ENCODE results near the gene JPT1. TPM values are rescaled to one million over a fixed set of nuclear protein-coding genes. Genes with fewer than 3 reads are reported as not detected.
A peak's percentile ranks its signal among the peaks of the same experiment; 100 is the strongest.

The JPT1 gene
- total RNA-seq, 1 experiment from 2014 or later, result 210 TPM

DNA sequence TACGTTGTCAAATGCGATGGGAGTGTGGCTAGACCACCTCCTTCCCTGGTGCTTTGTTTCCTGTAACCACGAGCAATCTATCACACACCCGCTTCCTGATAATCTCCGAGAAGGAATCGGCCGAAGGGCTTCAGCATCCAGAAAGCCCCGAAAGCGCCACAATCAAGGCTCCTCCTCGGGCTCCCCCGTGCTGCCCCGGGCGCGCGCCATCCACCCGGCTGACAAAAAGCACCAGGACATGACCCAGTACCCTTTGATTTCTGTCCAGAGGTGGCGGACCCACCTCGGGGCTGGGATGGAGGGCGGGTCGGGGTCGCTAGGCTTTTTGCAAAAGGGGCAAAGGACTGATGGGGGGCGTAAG, 45.3 kb downstream of the JPT1 start:
- H3K4me1 ChIP-seq, result peaks cover 5% of the 10 kb centered on the region
- H3K9me3 ChIP-seq, result no peaks in the 10 kb centered on the region
- no peaks in the 10 kb centered on the region for H3K9me3 Mint-ChIP-seq (ENCODE audit: unreplicated experiment)
- peak overlapping the region; percentile 66 for H3K4me3 ChIP-seq (ENCODE audit: low read depth, low read length)
- H3K27me3 Mint-ChIP-seq (ENCODE audit: insufficient read depth, unreplicated experiment), result no peaks in the 10 kb centered on the region
- TF ChIP-seq, protein P1, sequence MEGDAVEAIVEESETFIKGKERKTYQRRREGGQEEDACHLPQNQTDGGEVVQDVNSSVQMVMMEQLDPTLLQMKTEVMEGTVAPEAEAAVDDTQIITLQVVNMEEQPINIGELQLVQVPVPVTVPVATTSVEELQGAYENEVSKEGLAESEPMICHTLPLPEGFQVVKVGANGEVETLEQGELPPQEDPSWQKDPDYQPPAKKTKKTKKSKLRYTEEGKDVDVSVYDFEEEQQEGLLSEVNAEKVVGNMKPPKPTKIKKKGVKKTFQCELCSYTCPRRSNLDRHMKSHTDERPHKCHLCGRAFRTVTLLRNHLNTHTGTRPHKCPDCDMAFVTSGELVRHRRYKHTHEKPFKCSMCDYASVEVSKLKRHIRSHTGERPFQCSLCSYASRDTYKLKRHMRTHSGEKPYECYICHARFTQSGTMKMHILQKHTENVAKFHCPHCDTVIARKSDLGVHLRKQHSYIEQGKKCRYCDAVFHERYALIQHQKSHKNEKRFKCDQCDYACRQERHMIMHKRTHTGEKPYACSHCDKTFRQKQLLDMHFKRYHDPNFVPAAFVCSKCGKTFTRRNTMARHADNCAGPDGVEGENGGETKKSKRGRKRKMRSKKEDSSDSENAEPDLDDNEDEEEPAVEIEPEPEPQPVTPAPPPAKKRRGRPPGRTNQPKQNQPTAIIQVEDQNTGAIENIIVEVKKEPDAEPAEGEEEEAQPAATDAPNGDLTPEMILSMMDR (IDR thresholded peaks at IDR 0.05; ENCODE audit: insufficient read depth in 1 of 2, low read depth in 1 of 2, low read length in 1 of 2, severe bottlenecking in 1 of 2, unreplicated experiment in 1 of 2), result no peak
- H3K27ac Mint-ChIP-seq (ENCODE audit: unreplicated experiment), result no peak overlapping the region
- CTCF ChIA-PET, result interaction anchor here (0.6 to 2.2 kb wide), 4 partner anchors 33 to 131 kb away, joined by 3 to 17 read pairs (median 4); no protein-coding TSS in a partner anchor
- H3K4me3 Mint-ChIP-seq (ENCODE audit: unreplicated experiment), result peak overlapping the region; percentile 86
- intact Hi-C loops (cut with micrococcal nuclease; ENCODE audit: unreplicated experiment), result loop anchor here (2.0 to 5.0 kb wide), 2 partner anchors 16 to 42 kb away; no protein-coding TSS in a partner anchor
- DNase-seq, result no peak
- no peaks in the 10 kb centered on the region for H3K27me3 ChIP-seq (replicated peaks; ENCODE audit: control insufficient read depth, insufficient read depth, low read length)
- H3K4me1 Mint-ChIP-seq (ENCODE audit: low read depth, unreplicated experiment), result peaks cover 14% of the 10 kb centered on the region
- peaks cover 42% of the 10 kb centered on the region for H3K36me3 Mint-ChIP-seq (ENCODE audit: insufficient read depth, unreplicated experiment)
- H3K36me3 ChIP-seq (ENCODE audit: control insufficient read depth, insufficient read depth, low read length), result no peaks in the 10 kb centered on the region
- no TSS peak for BruUV-seq (replicated peaks)
- POLR2A ChIA-PET, result interaction anchor here (0.6 to 1.3 kb wide), 10 partner anchors 10 to 1030 kb away, joined by 3 to 9 read pairs (median 4); partner anchors contain the start of gene SLC16A5

DNA sequence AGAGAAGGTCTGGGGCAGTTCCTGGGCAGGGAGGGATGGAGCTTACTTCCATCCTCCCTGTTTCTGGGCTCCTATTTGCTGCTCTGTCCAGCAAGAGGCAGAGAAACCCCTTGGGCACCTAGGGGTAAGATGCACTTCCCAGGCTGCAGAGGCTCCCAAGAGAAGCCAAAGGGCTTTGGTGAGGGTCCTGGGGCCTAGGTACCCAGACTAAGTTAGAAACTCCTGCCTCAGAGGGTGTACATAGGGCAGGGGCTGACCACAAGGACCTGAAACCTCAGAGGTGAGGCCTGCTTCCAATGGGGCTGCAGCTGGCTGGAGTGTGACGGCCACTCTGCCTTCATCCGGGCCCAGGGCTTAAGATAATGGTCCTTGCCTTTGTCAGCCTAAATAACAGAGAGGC, 46.1 kb downstream of the JPT1 start:
- Mint-ChIP-seq H3K9me3 (ENCODE audit: unreplicated experiment) (no peaks in the 10 kb centered on the region), H3K4me3 (ENCODE audit: unreplicated experiment) (peak overlapping the region; percentile 86), H3K27me3 (ENCODE audit: insufficient read depth, unreplicated experiment) (no peaks in the 10 kb centered on the region), H3K36me3 (ENCODE audit: insufficient read depth, unreplicated experiment) (peaks cover 34% of the 10 kb centered on the region), H3K4me1 (ENCODE audit: low read depth, unreplicated experiment) (peaks cover 13% of the 10 kb centered on the region), H3K27ac (ENCODE audit: unreplicated experiment) (peak overlapping the region; percentile 4)
- ChIA-PET POLR2A (no interaction called here), CTCF (interaction anchor here (0.5 to 0.7 kb wide), 2 partner anchors 37 to 41 kb away, joined by 3 to 4 read pairs; no protein-coding TSS in a partner anchor)
- intact Hi-C loops (cut with micrococcal nuclease; ENCODE audit: unreplicated experiment), result loop anchor here (2.0 to 5.0 kb wide), 2 partner anchors 15 to 41 kb away; no protein-coding TSS in a partner anchor
- H3K4me3 ChIP-seq (ENCODE audit: low read depth, low read length), result no peak overlapping the region
- no peak for DNase-seq
- TF ChIP-seq, protein P1 (IDR thresholded peaks at IDR 0.05; ENCODE audit: insufficient read depth in 1 of 2, low read depth in 1 of 2, low read length in 1 of 2, severe bottlenecking in 1 of 2, unreplicated experiment in 1 of 2), result no peak
- H3K4me1 ChIP-seq, result no peaks in the 10 kb centered on the region
- no peaks in the 10 kb centered on the region for H3K36me3 ChIP-seq (ENCODE audit: control insufficient read depth, insufficient read depth, low read length)
- no peaks in the 10 kb centered on the region for H3K9me3 ChIP-seq
- no TSS peak for BruUV-seq (replicated peaks)
- H3K27me3 ChIP-seq (replicated peaks; ENCODE audit: control insufficient read depth, insufficient read depth, low read length), result no peaks in the 10 kb centered on the region

DNA sequence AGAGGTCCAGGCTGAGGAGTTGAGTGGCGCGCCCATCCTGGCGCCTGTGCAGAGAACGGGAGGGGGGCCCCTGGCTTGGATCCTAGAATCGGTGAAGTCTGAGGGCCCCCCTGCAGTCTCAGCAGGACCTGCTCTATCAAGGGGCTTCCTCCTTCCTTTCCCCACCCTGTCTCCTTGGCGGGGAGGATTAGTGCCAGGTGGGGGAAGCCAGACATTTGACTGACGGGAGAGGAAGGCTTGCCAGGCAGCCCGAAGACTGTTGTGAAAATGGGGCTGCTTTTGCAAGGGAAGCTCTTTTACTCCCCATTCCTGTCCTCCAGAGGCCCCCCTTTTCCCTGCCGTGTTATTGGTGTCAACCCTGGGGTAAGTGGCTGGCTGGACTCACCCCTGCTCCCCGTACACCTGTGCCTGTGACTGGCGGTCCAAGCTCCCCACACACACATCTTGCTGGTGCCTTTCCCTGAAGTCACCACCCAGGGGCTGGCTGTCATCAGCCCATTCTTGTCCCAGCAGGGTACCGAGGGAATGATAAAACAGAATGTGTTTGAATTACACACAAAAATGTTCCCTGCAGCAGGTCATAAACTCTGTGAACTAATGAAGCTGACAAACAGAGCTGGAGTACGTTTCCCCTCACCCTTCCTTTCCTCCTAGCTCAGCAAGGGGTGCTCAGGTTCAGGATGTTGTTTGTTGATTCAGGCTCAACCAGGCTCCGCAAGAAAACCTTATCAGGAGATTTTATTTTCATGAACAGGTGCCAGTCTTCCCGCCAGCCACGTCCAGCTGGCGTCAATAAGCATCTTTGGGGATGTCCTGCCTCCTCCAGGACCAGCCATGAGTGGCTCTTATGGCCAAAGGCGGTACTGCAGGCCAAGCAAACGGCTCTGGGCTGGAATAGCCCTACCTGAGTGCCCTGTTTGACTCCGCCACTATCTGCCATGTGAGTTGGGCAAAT, 48.9 kb downstream of the JPT1 start:
- Mint-ChIP-seq H3K36me3 (ENCODE audit: insufficient read depth, unreplicated experiment) (peaks cover 39% of the 10 kb centered on the region), H3K4me1 (ENCODE audit: low read depth, unreplicated experiment) (peaks cover 3% of the 10 kb centered on the region), H3K27me3 (ENCODE audit: insufficient read depth, unreplicated experiment) (no peaks in the 10 kb centered on the region), H3K9me3 (ENCODE audit: unreplicated experiment) (no peaks in the 10 kb centered on the region), H3K27ac (ENCODE audit: unreplicated experiment) (peak overlapping the region; percentile 61), H3K4me3 (ENCODE audit: unreplicated experiment) (no peak overlapping the region)
- Histone ChIP-seq H3K27me3 (replicated peaks; ENCODE audit: control insufficient read depth, insufficient read depth, low read length) (no peaks in the 10 kb centered on the region), H3K9me3 (no peaks in the 10 kb centered on the region), H3K4me1 (no peaks in the 10 kb centered on the region), H3K36me3 (ENCODE audit: control insufficient read depth, insufficient read depth, low read length) (no peaks in the 10 kb centered on the region; the same call in 1 of the 2 replicates), H3K4me3 (ENCODE audit: low read depth, low read length) (no peak overlapping the region)
- TF ChIP-seq, protein P1 (IDR thresholded peaks at IDR 0.05; ENCODE audit: insufficient read depth in 1 of 2, low read depth in 1 of 2, low read length in 1 of 2, severe bottlenecking in 1 of 2, unreplicated experiment in 1 of 2), result peak; percentile 81 to 85
- POLR2A ChIA-PET, result interaction anchor here (1.6 kb wide), 1 partner anchor 17 kb away, joined by 13 read pairs; the partner anchor contains the start of gene SLC16A5
- no TSS peak for BruUV-seq (replicated peaks)
- CTCF ChIA-PET, result interaction anchor here (0.6 to 2.4 kb wide), 13 partner anchors 9 to 144 kb away, joined by 3 to 16 read pairs (median 5); partner anchors contain the start of gene SLC16A5
- intact Hi-C loops (cut with micrococcal nuclease; ENCODE audit: unreplicated experiment), result loop anchor here (2.0 to 5.0 kb wide), 2 partner anchors 29 to 38 kb away; no protein-coding TSS in a partner anchor
- peak; percentile 74 to 77 for DNase-seq

Data from Caco-2 (cell line).